Renal pelvis (tissue), 4 donors: ENCODE measurements around the gene GCN1. TPM values are rescaled to one million over a fixed set of nuclear protein-coding genes. Genes with fewer than 3 reads are reported as not detected.
"Not testable (repeated sequence)": the region's sequence is repeated elsewhere in the genome, so short reads cannot be mapped to it uniquely, and the experiment has no call there.

Experiments used
- DNase-seq: peaks from one replicate; pipeline ENCODE4 v3.0.0-alpha.2; 2013
- polyA plus RNA-seq, 3 donors: library from polyadenylated mRNA; unstranded; fragments of 120-200 nt; gene quantifications; one replicate each; pipeline ENCODE4 v1.2.1, GENCODE V29; 2013; ENCODE audit not compliant: insufficient read length in 3 of 3

Gene GCN1
- polyA plus RNA-seq, 3 donors = 55.3 to 73.2 (median 64.6) TPM

- DNase-seq = no peak
These were observed 20.3 kb upstream of the GCN1 start for GRCh38 chr12:120214626-120215356.

GRCh38 chr12:120213758-120214157, 19.2 kb upstream of the GCN1 start:
- DNase-seq = no peak

DNA sequence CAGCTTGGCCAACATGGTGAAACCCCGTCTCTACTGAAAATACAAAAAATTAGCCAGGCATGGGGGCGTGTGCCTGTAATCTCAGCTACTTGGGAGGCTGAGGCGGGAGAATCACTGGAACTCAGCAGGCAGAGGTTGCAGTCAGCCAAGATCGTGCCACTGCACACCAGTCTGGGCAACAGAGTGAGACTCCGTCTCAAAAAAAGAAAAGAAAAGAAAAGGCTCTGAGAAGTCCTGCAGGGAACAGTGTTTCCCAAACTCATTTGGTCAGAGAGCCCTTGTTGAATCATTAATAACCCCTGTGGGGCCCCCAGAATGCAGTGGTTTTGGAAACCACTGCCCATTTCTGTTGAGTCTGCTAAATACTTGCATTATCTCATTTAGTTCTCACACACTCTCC, 18.7 kb upstream of the GCN1 start:
- not testable (repeated sequence) for DNase-seq

DNA sequence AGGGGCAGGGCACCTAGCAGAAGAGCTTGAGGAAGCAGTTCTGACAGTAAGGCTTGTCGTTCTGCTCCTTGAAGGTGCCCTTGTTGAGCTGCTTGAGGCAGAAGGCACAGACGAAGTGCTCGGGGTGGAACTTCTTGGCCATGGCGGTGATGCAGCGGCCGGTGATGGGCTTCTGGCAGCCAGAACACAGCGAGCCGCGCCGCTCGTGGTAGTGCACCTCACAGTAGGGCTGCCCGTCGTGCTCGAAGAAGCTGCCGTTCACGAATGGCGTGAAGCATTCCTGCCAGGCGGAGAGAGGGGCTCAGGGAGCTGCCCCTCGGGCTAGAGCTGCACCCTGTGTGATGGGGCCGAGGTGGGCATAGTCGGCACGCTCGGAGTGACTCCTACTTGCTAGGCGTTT, 17.8 kb upstream of the GCN1 start:
- DNase-seq = no peak

GRCh38 chr12:120211904-120212283, 17.4 kb upstream of the GCN1 start:
- DNase-seq = no peak

DNA sequence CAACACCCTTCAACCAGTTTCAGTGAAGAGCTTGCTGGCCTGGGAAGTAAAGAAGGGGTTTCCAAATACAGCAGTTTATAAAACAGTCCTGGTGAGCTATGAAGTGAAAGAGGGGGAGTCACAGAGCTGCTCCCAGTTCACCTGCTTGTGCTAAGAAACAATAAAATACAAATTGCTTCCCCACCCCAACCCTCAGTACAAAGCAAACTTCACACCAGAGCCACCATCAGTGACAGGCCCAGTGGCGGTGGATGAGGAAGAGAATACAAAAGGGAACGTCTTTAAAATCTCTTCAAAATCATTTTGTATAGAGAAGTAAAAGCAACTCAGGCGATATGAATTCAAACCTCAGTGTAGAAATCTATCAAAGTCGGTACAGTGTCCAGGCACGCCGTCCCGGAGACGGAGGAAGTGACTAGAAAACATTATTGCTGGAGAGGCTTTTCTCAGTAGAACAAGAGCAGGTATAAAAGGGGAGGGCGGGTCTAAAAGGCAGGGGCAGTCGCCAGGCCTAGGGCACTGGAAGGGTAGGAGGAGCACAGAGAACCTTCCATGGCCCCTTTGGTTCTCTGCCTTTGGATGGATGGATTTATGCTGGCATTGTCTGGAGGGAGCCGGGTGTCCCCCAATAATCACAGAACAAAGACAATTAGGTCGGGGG, 16.9 kb upstream of the GCN1 start:
- no peak for DNase-seq

GRCh38 chr12:120209851-120210250, 15.3 kb upstream of the GCN1 start:
- DNase-seq = no peak

DNA sequence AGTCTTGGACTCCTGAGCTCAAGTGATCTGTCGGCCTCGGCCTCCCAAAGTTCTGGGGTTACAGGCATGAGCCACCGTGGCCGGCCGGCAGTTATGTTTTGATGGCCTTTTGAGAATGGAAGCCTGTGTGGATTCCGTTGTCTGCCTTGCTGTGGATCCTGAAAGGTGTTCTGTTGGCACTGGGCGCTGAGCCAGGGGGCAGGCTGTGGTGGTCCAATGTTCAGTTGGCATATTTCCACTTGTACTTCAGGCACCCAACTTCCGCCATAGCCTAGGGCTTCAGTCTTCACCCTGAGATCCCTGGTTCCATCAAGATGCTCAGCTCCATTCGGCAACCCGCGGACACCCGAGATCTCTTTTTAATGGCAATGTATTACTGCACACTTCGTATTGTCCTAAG, 12.7 kb upstream of the GCN1 start:
- no peak for DNase-seq

GRCh38 chr12:120206781-120207180, 12.3 kb upstream of the GCN1 start:
- not testable (repeated sequence) for DNase-seq

DNA sequence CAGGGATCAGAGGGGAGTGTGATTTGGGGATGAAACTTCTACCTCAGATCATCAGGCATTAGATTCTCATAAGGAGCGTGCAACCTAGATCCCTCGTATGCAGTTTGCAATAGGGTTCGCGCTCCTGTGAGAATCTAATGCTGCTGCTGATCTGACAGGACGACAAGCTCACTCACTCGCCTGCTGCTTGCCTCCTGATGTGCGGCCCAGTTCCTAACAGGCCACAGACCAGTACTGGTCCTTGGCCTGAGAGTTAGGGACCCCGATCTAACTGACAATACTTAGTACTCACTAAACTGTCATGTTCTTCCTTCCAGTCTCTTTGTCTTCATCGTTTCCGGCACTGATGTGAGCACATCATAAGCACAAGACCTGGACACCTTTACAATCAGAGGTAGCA, 11.7 kb upstream of the GCN1 start:
- no peak for DNase-seq

- no peak for DNase-seq
These were observed 9.7 kb upstream of the GCN1 start for GRCh38 chr12:120204171-120204570.

DNA sequence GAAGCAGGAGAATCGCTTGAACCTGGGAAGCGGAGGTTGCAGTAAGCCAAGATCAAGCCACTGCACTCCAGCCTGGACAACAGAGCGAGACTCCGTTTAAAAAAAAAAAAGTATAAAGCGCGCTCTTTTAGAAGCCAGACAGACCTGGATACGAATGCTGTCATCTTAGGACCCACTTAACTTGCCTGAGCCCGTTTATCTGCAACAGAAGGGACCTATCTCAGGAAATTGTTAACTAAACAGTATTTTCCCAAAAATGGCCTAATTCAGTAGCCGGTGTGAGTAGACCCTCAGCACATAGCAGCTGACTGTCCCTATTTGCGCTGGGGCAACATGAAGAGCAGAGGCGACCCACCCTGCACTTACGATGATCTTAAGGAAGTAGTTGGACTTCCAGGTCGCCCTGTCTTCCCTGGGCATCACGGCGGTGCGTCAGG, 5.9 kb upstream of the GCN1 start:
- DNase-seq = no peak

GRCh38 chr12:120199595-120200306, 5.2 kb upstream of the GCN1 start:
- no peak for DNase-seq

DNA sequence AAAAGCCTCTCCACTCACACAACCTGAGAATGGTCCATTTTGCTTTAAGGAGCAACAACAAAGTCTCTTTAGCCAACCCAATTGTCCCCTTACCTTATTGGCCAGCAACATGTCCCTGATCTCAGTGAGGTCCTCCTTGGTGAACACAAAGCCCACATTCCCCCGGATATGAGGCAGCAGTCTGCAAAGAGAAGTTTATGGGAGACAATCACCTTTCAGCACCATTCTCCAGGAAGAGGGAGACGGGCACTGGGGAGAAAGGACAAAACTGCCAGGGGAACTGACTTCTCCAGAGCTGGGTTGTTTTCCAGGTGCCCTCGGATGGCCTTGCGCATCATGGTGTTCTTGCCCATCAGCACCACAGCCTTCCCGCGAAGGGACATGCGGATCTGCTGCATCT, 4.5 kb upstream of the GCN1 start:
- DNase-seq = no peak

DNA sequence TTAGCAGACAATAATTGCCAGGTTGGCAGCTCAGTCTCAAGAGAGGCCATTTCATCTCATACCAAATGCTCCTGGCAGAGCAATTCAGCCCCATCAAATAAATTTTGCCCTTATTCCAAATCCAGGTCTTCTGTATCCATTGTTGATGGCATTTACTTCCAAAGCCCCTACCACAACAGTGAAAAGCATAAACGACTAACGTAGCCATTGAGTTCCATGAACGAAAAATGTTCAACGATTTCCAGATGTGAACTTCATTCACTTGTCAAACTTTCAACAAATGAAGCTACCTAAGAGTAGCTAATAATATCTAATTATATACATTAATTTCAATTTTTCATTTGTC, 3.0 kb upstream of the GCN1 start:
- no peak for DNase-seq

DNA sequence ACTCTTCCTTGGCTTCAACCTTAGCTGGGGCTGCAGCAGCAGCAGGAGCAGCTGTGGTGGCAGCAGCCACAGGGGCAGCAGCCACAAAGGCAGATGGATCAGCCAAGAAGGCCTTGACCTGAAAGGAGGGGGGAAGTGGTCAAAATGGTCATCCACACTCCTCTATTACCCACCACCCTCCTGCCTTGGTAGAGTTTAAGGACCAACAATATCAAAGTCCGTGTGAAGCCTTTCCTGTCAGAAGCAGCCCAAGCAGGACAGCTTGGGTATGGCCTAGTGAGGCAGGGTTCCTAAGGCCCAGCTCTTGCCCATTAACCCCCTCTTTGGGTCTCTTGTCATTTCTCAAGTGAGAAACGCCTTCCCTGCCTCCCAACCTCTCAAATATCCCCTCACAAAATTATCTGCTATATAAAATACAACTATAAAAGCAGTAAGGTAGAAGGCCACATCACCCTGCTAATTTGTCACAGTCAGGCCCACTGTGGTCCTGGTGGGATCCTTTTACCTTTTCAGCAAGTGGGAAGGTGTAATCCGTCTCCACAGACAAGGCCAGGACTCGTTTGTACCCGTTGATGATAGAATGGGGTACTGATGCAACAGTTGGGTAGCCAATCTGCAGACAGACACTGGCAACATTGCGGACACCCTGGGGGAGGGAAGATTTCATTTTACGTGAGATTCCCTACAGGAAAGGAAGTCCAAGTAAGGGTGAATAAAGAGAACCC, 2.5 kb upstream of the GCN1 start:
- not testable (repeated sequence) for DNase-seq

DNA sequence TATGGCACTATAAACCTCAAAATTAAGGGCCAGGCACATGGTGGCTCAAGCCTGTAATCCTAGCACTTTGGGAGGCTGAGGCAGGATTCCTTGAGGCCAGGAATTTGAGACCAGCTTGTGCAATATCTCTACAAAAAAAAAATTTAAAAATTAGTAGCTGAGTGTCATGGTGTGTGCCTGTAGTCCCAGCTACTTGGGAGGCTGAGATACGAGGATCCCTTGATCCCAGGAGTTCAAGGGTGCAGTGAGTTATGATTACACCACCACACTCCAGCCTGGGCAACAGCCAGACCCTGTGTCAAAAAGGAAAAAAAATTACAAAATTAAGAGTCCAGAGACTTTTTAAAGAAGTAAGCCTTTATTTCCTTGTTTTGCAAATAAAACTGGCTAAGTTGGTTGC, 1.8 kb upstream of the GCN1 start:
- DNase-seq = no peak

DNA sequence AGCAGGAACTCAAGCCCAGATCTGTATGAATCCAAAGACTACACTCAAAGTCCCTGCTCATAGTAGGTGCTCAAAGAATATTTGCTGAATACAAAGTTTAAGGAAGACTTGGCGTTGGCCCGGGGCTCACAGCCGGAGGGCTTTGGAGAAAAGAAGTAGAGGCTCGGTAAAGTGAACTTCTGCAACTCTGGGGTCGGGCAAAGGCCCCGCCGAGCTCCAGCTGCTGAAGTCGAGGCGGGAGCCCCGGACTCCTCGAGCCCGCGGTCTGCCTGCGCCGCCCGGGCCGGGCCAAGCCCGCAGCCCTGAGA, 335 bp downstream of the GCN1 start:
- no peak for DNase-seq

GRCh38 chr12:120193286-120193685, 1.2 kb downstream of the GCN1 start:
- not testable (repeated sequence) for DNase-seq

DNA sequence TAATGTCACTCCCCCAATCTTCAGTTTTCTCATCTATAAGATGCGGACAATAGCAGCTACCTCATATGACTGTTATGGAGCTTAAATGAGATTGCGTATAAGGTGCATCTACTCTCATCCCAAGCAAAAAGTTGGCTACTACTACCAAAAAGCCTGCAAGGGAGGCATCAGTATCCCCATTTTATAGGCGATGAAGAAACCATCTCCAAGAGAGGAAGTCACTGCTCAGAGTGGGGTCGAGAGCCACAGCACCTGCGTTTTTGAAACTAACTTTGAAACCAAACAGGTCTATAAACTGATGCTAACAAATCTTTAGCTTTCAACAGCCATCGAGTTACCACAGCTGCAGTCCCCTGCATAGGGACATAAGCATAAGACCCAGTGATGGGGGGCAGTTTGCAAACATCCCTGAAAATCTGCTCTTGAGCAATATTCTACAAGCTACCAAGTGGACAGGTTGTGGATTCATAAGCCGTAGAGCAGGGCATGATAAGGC, 3.5 kb downstream of the GCN1 start:
- DNase-seq = no peak

- DNase-seq = no peak
These were observed 4.1 kb downstream of the GCN1 start for GRCh38 chr12:120190386-120190785.

- no peak for DNase-seq
These were observed 7.9 kb downstream of the GCN1 start for GRCh38 chr12:120186654-120187053.

GRCh38 chr12:120183211-120183631, 11.3 kb downstream of the GCN1 start:
- no peak for DNase-seq
